Right atrium auricular region (tissue), 2 donors: Measurements from ENCODE around the gene SP9. TPM values are rescaled to one million over a fixed set of nuclear protein-coding genes. Genes with fewer than 3 reads are reported as not detected.

Source experiments
- DNase-seq: peaks from one replicate; pipeline ENCODE4 v3.0.0-alpha.2; 2019; ENCODE audit warnings: low spot score
- H3K27ac ChIP-seq, 2 donors: fragments of 200-600 bp; sonication (generic); 1 replicate in 1 of 2; 2 replicates in 1 of 2; pipeline ENCODE4 v1.5.1; 2016 to 2019
- H3K27me3 ChIP-seq, 2 donors: fragments of 200-600 bp; sonication (generic); one replicate each; pipeline versions ENCODE4 v1.5.1 to v1.6.0; 2017 to 2019
- H3K36me3 ChIP-seq: fragments of 200-600 bp; sonication (generic); one replicate; pipeline ENCODE4 v1.5.1; 2016
- H3K4me1 ChIP-seq, 2 donors: fragments of 200-600 bp; sonication (generic); one replicate each; pipeline versions ENCODE4 v1.5.1 to v1.6.0; 2017 to 2019
- H3K4me3 ChIP-seq, 2 donors: fragments of 200-600 bp; sonication (generic); 1 replicate in 1 of 2; 2 replicates in 1 of 2; pipeline ENCODE4 v1.5.1; 2017 to 2019; ENCODE audit warnings: mild to moderate bottlenecking in 1 of 2, moderate library complexity in 1 of 2
- H3K9me3 ChIP-seq, 2 donors: fragments of 200-600 bp; sonication (generic); one replicate each; pipeline ENCODE4 v1.5.1; 2019
- total RNA-seq, 2 donors: library from RNA; depleted of rRNA; stranded (reverse); fragments of >200 nt; gene quantifications; one replicate each; pipeline ENCODE4 v1.1.0, GENCODE V29; 2016
- TF ChIP-seq, protein P1 (sequence below), 2 donors: fragments of 200-600 bp; sonication (generic); IDR thresholded peaks; one replicate each; pipeline ENCODE4 v1.5.1; 2019; ENCODE audit warnings: antibody characterized with exemption in 2 of 2

Gene SP9
- total RNA-seq, 2 donors from 2014 or later: not detected

DNA sequence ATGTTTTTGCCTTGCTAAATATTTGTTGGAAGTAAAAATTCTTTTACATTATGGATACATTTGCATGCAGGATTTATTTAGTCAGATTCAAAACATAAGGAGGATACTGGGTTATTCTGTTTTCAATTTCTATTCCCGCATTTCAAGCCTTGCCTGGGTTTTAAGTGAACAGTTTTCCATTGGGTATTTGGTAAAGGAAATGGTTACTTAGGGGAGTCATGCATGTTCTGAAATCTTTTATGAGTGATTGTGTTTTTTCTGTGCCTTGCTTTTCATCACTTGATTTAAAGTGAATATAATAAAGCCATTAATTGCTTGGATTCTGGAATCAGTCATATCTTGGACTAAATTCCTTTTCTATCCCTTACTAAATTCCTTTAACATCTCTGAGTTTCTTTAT is 12.0 kb upstream of the SP9 start:
- Histone ChIP-seq H3K4me1 (peaks cover 0 to 20% of the 10 kb centered on the region in 2 donors), H3K27me3 (peaks cover 6 to 15% of the 10 kb centered on the region in 2 donors), H3K36me3 (no peaks in the 10 kb centered on the region), H3K4me3 (no peak overlapping the region), H3K9me3 (no peaks in the 10 kb centered on the region), H3K27ac (no peak overlapping the region)
- DNase-seq: no peak
- TF ChIP-seq, protein P1, sequence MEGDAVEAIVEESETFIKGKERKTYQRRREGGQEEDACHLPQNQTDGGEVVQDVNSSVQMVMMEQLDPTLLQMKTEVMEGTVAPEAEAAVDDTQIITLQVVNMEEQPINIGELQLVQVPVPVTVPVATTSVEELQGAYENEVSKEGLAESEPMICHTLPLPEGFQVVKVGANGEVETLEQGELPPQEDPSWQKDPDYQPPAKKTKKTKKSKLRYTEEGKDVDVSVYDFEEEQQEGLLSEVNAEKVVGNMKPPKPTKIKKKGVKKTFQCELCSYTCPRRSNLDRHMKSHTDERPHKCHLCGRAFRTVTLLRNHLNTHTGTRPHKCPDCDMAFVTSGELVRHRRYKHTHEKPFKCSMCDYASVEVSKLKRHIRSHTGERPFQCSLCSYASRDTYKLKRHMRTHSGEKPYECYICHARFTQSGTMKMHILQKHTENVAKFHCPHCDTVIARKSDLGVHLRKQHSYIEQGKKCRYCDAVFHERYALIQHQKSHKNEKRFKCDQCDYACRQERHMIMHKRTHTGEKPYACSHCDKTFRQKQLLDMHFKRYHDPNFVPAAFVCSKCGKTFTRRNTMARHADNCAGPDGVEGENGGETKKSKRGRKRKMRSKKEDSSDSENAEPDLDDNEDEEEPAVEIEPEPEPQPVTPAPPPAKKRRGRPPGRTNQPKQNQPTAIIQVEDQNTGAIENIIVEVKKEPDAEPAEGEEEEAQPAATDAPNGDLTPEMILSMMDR (IDR thresholded peaks at IDR 0.05): no peak

DNA sequence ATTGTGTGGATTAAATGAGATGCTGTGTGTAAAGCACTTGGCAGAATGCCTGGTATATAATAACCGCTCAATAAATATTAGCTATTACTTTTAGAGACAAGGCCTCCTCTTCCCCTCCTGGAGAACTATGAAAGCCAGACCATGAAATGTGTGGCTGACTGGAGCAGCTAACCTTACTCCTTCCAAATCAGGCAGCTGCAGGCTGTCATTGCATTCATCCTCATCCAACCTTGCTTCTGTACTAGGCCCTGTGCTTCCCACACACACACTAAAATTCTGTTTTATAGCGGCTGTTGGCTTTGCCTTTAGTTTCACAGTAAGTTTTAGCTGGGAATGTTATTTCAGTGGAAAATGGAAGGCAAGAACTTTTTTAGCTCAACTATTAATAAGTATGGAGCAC is 10.2 kb upstream of the SP9 start:
- no peaks in the 10 kb centered on the region for H3K9me3 ChIP-seq
- peaks cover 0 to 29% of the 10 kb centered on the region in 2 donors for H3K4me1 ChIP-seq
- no peaks in the 10 kb centered on the region for H3K36me3 ChIP-seq
- peaks cover 22 to 32% of the 10 kb centered on the region in 2 donors for H3K27me3 ChIP-seq
- H3K27ac ChIP-seq: no peak overlapping the region
- TF ChIP-seq, protein P1 (IDR thresholded peaks at IDR 0.05): no peak
- H3K4me3 ChIP-seq: no peak overlapping the region
- no peak for DNase-seq

DNA sequence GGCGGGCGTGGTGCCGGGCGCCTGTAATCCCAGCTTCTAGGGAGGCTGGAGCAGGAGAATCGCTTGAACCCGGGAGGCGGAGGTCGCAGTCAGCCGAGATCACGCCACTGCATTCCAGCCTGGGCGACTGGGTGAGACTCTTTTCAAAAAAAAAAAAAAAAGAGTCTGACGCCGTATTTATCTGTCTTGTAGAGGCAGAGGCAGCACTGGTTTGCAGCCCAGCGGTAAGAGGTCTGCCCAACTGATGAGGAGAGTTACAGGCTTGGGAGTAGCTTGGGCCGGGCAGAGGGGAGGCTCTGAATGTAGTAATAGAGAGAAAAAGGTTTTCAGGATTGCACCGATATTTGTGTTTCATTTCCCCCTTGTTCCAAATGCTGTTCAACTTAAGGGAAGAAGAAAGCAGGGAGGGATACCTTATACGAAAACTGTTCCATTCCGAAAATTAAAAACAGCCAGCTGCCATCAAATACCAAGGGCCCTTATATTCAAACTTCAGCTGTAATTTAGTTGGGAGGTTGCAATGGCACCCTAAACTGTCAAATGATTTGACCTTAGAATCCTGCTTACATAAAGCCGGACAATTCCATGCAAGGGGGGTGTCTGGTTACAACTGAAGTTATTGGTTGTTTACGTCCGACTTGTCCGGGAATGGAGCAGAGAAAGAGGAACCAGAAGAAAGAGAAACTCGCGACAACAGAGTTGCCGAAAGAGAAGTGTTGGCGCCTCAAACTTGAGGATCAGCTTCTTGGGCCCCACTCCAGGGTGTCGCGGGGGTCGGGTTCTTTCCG is 9.2 kb upstream of the SP9 start:
- TF ChIP-seq, protein P1 (IDR thresholded peaks at IDR 0.05): no peak
- DNase-seq: no peak
- Histone ChIP-seq H3K27me3 (peaks cover 32 to 43% of the 10 kb centered on the region in 2 donors), H3K4me1 (peaks cover 0 to 29% of the 10 kb centered on the region in 2 donors), H3K9me3 (no peaks in the 10 kb centered on the region), H3K4me3 (peak overlapping the region; percentile 16 to 44), H3K27ac (no peak overlapping the region), H3K36me3 (no peaks in the 10 kb centered on the region)

DNA sequence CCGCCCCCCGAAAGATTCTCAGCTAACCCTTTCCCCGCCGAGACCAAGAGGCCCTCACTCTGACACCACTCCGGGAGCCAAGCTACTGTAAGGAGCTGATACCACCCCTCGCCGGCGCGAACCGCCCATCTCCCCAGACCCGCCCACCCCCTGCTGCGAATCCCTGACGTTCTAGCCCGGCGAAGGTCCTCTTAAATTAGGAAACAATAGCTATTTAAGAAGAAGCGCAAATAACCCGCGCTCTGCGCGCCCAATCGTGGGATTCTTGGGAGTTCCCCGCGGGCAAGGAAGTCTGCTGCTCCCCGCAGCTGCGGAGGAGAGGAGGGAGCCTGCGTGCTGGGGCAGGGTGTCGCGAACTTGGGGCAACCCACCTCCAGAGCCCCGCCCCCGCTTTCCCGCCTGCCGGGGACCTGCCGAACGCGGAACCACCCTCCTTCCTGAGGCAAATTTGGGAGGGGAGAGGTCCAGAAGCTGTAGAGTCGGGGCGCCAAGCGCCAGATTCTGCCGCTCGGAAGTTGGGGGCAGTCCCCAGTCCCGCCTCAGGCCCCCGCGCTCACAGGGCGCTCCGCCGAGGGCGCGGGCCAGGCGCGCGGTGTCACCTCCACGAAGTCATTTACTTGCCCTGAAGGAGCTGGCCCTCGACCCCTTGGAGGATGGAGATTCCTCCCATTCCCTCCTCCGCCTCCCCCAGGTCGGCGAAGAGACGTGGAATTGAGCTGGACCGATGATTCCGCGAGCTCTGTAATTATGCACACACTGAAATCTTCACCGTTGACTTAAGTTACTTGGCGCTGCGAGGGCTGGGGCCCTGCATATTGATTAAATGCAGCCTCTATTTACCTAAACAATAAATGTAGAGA is 8.4 kb upstream of the SP9 start:
- Histone ChIP-seq H3K36me3 (no peaks in the 10 kb centered on the region), H3K4me1 (peaks cover 0 to 29% of the 10 kb centered on the region in 2 donors), H3K27me3 (peaks cover 40 to 51% of the 10 kb centered on the region in 2 donors), H3K4me3 (peak overlapping the region; percentile 16 to 44), H3K27ac (no peak overlapping the region), H3K9me3 (no peaks in the 10 kb centered on the region)
- TF ChIP-seq, protein P1 (IDR thresholded peaks at IDR 0.05): no peak
- no peak for DNase-seq

DNA sequence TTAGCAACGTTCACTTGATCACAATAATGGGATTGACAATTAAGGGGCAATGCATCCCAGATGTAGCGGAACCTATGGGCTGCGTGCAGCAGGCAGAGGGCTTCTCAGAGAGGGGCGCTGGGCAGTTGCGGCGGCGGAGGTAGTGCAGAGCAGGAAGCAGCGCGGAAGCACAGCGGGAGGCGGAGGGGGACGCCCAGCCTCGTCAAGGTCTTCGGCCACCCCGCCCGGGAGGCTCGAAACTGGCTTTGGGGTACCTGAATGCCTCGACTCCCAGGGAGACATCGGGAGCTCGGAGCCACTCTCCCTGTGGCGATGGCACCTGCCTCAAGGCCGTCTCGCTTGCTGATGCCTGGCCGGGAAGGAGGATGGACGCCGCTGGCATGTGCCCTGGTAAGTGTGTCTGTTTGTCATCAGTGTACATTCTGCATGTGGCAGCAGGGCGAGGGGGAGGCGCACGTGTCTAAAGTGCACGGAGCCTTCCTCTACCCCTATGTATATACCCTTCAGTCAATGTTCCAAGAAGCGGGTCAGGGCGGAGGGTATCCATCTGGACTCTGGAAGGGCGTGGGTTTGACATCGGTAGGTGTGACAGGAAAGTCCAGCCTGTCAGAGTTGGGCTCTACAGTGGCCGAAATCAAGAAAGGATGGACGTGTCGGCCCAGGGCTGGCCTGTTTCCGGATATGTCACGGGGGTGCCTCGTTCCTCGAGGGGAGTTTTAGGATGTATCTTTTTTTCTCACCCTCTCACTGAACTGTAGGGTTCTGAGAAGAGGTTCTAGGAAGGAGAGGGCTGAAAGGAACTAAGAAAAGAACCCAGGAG is 7.5 kb upstream of the SP9 start:
- Histone ChIP-seq H3K27me3 (peaks cover 48 to 59% of the 10 kb centered on the region in 2 donors), H3K4me3 (peak overlapping the region in 1 of 2 donors; percentile 44), H3K4me1 (peaks cover 0 to 29% of the 10 kb centered on the region in 2 donors), H3K9me3 (no peaks in the 10 kb centered on the region), H3K27ac (no peak overlapping the region), H3K36me3 (no peaks in the 10 kb centered on the region)
- TF ChIP-seq, protein P1 (IDR thresholded peaks at IDR 0.05): no peak
- DNase-seq: no peak
